GM13976 (cell line): Measurements from ENCODE around the gene HYI.

ENCODE experiments used
- DNase-seq: peaks from one replicate; pipeline ENCODE4 v3.0.0; 2012; ENCODE audit warnings: low spot score
- CTCF ChIP-seq: IDR thresholded peaks from 2 replicates; pipeline ENCODE4 v1.5.1; 2012; ENCODE audit warnings: borderline replicate concordance, mild to moderate bottlenecking; ENCODE audit not compliant: insufficient read depth; ENCODE audit errors: extremely low read depth, missing control alignments, control extremely low read depth
- in situ Hi-C: fragments of 300-500 bp; cut with MboI; formaldehyde crosslinking; loops from one replicate; pipeline ENCODE4 v1.12.0; 2022; ENCODE audit warnings: low sequenced_read_pairs, mixed read lengths, inconsistent platforms; ENCODE audit not compliant: unreplicated experiment

Gene HYI

GRCh38 chr1:43427941-43428340 is 25.8 kb downstream of the HYI start:
- DNase-seq, result no peak
- in situ Hi-C loops, result no loop called here
- TF ChIP-seq CTCF, result no peak

GRCh38 chr1:43427524-43427923 is 26.2 kb downstream of the HYI start:
- in situ Hi-C loops, result no loop called here
- no peak for DNase-seq
- TF ChIP-seq CTCF, result no peak

GRCh38 chr1:43426221-43426620 is 27.5 kb downstream of the HYI start:
- in situ Hi-C loops, result no loop called here
- no peak for DNase-seq
- TF ChIP-seq CTCF, result no peak

GRCh38 chr1:43425045-43425444 is 28.7 kb downstream of the HYI start:
- in situ Hi-C loops, result no loop called here
- no peak for TF ChIP-seq CTCF
- no peak for DNase-seq

- in situ Hi-C loops, result no loop called here
- no peak for DNase-seq
- TF ChIP-seq CTCF, result no peak
Measured at GRCh38 chr1:43423672-43424550, 29.8 kb downstream of the HYI start.

GRCh38 chr1:43422995-43423671 is 30.6 kb downstream of the HYI start:
- no peak for DNase-seq
- in situ Hi-C loops, result no loop called here
- TF ChIP-seq CTCF, result no peak
